ENCODE results near the gene CYFIP1.

Gene CYFIP1

GRCh38 chr15:22869856-22870255 lies 110.3 kb downstream of the CYFIP1 start:
- no peak for DNase-seq (ENCODE audit: low read depth in 2 of 2)

DNA sequence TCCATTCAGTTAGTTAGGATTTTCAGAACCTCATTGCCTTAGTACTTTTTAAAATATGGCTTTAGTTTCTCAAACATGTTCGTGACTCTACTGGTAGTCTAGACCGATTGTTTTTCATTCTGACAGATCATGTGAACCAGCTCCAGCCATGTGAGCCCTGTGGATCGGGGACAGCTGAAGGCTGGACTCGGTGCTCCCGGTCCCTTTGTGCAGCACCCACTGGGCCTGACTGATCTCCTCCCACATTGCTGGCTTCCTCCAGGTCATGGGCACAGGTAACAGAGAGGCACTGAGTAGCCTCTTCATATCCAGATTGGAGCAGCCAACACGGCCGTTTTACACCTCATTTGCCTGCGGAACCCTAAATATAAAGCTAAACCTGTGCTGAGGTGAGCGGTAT lies 111.2 kb downstream of the CYFIP1 start:
- no peak for DNase-seq (ENCODE audit: low read depth in 2 of 2)

GRCh38 chr15:22868495-22868894 lies 111.7 kb downstream of the CYFIP1 start:
- DNase-seq (ENCODE audit: low read depth in 2 of 2): no peak

- no peak for DNase-seq (ENCODE audit: low read depth in 2 of 2)
Measured at GRCh38 chr15:22867886-22868285, 112.3 kb downstream of the CYFIP1 start.

DNA sequence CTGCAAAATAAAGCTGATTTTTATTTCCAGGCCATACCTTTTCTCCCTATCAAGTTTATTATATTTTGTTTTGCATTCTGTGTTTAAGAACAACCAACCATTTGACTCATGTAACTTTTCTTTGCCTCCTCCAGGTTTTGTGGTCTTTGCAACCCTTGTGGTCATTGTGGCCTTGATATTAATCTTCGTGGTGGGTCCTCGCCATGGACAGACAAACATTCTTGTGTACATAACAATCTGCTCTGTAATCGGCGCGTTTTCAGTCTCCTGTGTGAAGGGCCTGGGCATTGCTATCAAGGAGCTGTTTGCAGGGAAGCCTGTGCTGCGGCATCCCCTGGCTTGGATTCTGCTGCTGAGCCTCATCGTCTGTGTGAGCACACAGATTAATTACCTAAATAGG lies 114.1 kb downstream of the CYFIP1 start:
- DNase-seq (ENCODE audit: low read depth in 2 of 2): no peak

DNA sequence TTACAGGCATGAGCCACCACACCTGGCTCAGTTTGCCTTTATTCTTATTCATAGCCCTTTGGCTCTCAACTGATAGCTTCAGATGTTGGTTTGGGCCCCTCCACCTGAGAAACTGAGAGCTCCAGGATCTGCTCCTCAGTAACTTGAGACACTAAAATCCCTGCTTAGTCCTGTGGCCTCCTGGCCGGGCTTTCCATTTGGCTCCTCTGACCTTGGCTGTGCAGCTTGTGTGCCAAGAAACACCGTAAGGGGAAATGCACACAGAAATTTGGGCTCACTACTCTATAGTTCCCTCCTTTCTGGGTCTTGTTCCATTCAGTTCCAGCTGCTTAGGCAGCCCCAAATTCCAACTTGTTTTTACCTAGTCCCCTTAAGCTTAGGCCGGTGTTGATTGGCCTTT lies 116.8 kb downstream of the CYFIP1 start:
- DNase-seq (ENCODE audit: low read depth in 2 of 2): no peak

DNA sequence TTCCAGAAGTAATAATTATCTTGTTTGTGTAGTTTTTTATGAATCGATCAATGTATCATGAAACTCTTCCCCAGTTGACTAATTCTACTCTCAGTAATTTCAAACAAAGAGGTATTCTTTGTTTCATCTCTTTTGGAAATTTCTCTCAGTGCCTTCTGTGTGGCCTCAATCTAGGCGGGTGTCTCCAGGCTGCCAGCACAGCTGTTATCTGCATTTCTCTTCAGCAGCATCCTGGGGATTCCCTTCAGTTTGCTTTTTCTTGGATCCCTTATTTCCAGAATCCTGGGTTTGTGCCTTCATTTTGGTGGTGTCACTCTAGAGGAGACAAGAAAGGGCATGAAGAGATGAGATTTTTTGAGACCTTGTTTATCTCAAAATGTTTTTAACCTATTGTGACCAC lies 119.0 kb downstream of the CYFIP1 start:
- no peak for DNase-seq (ENCODE audit: low read depth in 2 of 2)

DNA sequence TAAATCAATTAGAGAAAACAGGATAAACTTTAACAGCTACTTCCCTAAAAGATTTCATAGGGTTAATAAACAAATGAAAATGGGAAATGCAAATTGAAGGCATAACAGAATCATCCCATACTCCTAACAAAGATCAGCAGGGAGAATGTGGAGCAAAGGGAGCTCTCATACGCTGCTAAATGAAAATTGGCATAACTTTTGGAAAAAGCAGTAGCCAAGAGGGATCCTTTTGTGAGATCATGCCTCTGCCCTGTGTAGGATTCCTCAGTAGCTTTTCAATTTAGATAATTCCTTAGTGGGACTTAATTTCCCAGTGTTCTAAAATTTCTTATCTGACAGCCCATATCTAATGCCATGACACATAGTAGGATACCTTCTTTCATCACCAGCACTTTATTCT lies 123.5 kb downstream of the CYFIP1 start:
- no peak for DNase-seq (ENCODE audit: low read depth in 2 of 2)

DNA sequence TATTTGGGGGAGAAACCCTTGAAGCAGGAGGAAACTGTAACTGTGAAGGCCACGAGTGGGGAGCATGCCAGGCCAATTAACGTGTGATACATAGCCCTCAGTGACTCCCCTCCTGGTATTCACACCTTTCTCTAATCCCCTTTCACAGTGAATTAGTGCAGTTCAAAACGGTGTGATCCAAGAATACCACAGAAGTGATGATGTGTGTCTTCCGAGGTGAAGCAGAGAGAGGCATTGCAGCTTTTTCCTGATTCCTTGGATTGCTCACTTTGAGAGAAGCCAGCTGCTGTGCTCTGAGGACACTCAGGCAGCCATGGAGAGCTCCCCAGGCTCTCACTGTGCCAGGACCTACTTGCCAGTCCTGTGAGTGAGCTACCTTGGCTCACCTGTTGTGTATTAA lies 124.4 kb downstream of the CYFIP1 start:
- DNase-seq (ENCODE audit: low read depth in 2 of 2): no peak

GRCh38 chr15:22851513-22851912 lies 128.7 kb downstream of the CYFIP1 start:
- no peak for DNase-seq (ENCODE audit: low read depth in 2 of 2)

DNA sequence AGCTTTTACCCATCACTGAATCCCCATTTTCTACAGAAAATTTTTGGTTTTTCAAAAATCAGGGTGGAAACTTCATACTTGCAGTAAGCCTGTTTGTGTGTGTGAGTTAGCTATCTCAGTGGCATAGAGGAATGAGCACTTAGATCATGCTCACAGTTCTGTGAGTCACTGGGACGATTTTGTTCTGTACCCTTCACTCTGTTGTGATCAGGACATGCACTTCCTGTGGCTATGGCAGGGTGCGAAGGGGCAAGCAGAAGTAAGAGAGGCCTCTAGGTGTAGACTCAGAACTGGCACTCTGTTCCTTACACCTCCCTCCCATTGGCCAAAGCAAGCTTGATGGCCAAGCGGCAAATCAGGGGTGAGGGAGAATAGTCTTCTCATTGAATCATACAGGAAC lies 130.1 kb downstream of the CYFIP1 start:
- DNase-seq (ENCODE audit: low read depth in 2 of 2): no peak

DNA sequence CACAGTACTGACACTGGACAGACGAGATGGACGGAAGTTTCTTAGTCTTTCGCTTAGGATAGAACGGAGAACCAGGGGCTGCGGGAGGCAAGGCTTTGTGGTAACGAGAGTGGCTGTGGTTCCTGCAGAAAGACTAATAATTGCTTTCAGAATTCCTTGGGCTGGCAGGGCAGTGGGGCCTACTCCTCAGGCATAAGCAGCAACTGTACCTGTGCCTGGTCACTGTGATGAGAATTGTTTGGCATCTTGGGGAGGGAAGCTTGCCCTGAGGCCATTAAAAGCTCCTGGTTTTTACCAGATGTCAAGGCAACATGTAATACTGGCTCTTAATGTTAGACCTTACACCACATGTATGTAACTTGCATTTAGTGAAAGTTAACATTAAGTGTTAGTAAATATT lies 134.1 kb downstream of the CYFIP1 start:
- DNase-seq (ENCODE audit: low read depth in 2 of 2): no peak

GRCh38 chr15:22845289-22845900 lies 134.8 kb downstream of the CYFIP1 start:
- no peak for DNase-seq (ENCODE audit: low read depth in 2 of 2)

- DNase-seq (ENCODE audit: low read depth in 2 of 2): no peak
Measured at GRCh38 chr15:22844421-22845288, 135.5 kb downstream of the CYFIP1 start.

- no peak for DNase-seq (ENCODE audit: low read depth in 2 of 2)
Measured at GRCh38 chr15:22839046-22839695, 141.0 kb downstream of the CYFIP1 start.

DNA sequence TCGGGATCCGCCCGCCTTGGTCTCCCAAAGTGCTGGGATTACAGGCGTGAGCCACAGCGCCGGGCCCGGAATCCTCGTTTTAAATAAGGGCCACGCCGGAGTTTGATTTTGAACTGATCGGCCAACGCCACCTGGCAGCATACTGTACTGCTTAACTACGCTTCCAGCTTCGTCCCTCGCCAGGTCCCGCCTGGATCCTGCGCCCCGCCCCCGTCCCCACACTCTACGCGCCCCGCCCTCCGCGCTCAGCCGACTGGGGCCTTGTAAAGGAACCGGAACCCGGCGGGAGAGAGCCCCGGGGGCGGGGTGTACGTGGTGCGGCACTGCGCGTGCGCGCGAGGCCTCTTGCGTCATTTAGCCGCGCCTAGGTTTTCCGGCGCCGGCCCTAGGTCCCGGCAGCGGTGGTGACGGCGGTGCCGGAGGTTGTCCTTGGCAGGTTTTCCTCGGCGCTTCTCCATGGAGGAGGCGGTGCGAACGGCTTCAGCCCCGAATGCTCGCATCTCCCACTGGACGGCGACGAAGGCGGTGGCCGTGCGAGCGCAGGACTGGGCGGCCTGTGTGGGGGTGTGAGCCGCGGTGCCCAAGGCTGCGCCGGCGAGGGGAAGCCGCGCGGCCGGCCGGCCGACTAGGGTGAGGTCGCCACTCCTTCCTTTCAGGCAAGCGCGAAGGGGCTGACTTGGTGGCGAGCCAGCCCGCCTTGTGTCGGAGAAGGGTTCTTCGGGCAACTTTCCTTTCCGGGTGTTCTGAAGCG lies 141.7 kb downstream of the CYFIP1 start, which contains the start of gene NIPA2:
TSS of gene NIPA2 (plus strand) at position 375 of the 751 bp plus-strand sequence. CDS start 13,066 bp downstream, outside the sequence.
- DNase-seq (ENCODE audit: low read depth in 2 of 2): peak; percentile 95 to 96

DNA sequence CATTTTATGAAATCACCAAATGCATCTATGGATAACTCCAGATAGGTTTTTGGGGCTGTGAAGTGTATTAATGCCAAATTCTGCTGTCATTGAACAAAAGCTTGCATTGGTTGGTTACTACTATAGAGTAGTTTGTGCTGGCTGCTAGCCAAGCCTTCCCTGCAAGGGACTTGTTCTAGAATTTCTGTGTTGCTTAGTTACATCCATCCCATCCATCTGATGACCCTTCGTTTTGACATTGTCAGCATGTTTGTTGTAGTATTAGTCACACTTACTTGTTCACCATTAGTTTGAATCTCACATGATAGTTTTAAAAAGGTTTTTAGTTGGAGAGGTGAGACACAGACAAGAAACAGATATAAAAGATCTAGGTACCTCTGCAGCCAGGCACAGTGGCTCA lies 148.7 kb downstream of the CYFIP1 start:
- no peak for DNase-seq (ENCODE audit: low read depth in 2 of 2)

- DNase-seq (ENCODE audit: low read depth in 2 of 2): no peak
Measured at GRCh38 chr15:22827125-22827524, 153.0 kb downstream of the CYFIP1 start.

DNA sequence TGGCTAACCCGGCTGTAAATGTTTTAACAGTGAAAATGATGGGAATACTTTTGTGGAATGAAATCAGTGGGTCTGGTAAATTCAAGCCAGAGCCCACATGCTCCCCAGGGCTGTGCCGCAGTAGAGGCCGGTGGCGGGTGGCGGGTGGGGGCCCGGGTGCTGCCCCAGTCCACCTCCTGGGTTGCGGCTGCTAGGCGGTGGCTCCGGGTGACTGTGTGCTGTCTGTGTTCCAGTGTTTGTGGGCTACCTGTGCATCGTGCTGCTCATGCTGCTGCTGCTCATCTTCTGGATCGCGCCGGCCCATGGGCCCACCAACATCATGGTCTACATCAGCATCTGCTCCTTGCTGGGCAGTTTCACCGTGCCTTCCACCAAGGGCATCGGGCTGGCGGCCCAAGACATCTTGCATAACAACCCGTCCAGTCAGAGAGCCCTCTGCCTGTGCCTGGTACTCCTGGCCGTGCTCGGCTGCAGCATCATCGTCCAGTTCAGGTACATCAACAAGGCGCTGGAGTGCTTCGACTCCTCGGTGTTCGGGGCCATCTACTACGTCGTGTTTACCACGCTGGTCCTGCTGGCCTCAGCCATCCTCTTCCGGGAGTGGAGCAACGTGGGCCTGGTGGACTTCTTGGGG lies 156.6 kb downstream of the CYFIP1 start:
- no peak for DNase-seq (ENCODE audit: low read depth in 2 of 2)

- no peak for DNase-seq (ENCODE audit: low read depth in 2 of 2)
Measured at GRCh38 chr15:22819651-22820050, 160.5 kb downstream of the CYFIP1 start.

Data from stimulated activated CD8-positive, alpha-beta memory T cell treated with anti-CD3 and anti-CD28 coated beads, Interleukin-7, amount 100 ng/mL, for 4 hours (primary cell).